ENCODE data around the gene TNKS2.
"Not testable (repeated sequence)": the region's sequence is repeated elsewhere in the genome, so short reads cannot be mapped to it uniquely, and the experiment has no call there.

Gene TNKS2

GRCh38 chr10:91797874-91798648, at the start of gene TNKS2:
TNKS2 (plus strand) TSS chr10:91798426; CDS start chr10:91798691, 265 bp downstream.
- no peak for TF ChIP-seq Cebpa-rat (IDR thresholded peaks at IDR 0.05)

DNA sequence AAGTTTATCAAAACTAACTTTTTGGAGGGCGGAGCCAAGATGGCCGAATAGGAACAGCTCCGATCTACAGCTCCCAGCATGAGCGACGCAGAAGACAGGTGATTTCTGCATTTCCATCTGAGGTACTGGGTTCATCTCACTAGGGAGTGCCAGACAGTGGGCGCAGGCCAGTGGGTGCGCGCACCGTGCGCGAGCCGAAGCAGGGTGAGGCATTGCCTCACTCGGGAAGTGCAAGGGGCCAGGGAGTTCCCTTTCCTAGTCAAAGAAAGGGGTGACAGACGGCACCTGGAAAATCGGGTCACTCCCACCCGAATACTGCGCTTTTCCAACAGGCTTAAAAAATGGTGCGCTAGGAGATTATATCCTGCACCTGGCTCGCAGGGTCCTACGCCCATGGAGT, 48.6 kb upstream of the TNKS2 start:
- H3K4me2 ChIP-seq, H4K20me1 ChIP-seq, H3K9ac ChIP-seq, H3K27me3 ChIP-seq, H3K4me3 ChIP-seq, H3K4me1 ChIP-seq, H3K36me3 ChIP-seq, H3K27ac ChIP-seq: not testable (repeated sequence)
- 0 out of 22 replicates have a peak, but pooled peaks cover 0 to 14% (median 0%) of the 10 kb centered on the region in 11 experiments for H3K9me3 ChIP-seq (replicated peaks in 1 of 11)

More at GRCh38 chr10:91797874-91798648, at the start of gene TNKS2:
- Histone ChIP-seq H3K4me3 (peak within 1 kb of the TSS; percentile 80 to 98 (median 87)), H3K36me3 (peaks cover 19 to 32% (median 24%) of the 10 kb centered on the region in 11 experiments), H3K9ac (peak within 1 kb of the TSS; percentile 88 to 98 (median 94)), H4K20me1 (peaks cover 36 to 45% (median 38%) of the 10 kb centered on the region in 11 experiments), H3K27ac (peak within 1 kb of the TSS; percentile 85 to 95 (median 94)), H3K9me3 (replicated peaks in 1 of 11) (no peaks in the 10 kb centered on the region; a peak in 1 of 22 replicates), H3K4me1 (peaks cover 37 to 48% (median 38%) of the 10 kb centered on the region in 10 experiments), H3K27me3 (no peaks in the 10 kb centered on the region), H3K4me2 (peak within 1 kb of the TSS; percentile 82 to 94 (median 92))

GRCh38 chr10:91756286-91756685, 41.9 kb upstream of the TNKS2 start:
- TF ChIP-seq Cebpa-rat (IDR thresholded peaks at IDR 0.05): no peak
- peaks cover 2 to 19% (median 9%) of the 10 kb centered on the region in 10 experiments; a peak in 14 of 20 replicates for H3K4me1 ChIP-seq
- no peak overlapping the region for H3K27ac ChIP-seq
- H3K27me3 ChIP-seq: no peaks in the 10 kb centered on the region
- H3K4me2 ChIP-seq: no peak overlapping the region
- H4K20me1 ChIP-seq: no peaks in the 10 kb centered on the region
- H3K4me3 ChIP-seq: no peak overlapping the region
- H3K9ac ChIP-seq: no peak overlapping the region
- peaks cover 0 to 19% (median 16%) of the 10 kb centered on the region in 11 experiments; a peak in 12 of 22 replicates for H3K9me3 ChIP-seq (replicated peaks in 1 of 11)
- H3K36me3 ChIP-seq: peaks cover 0 to 6% (median 0%) of the 10 kb centered on the region in 11 experiments; a peak in 1 of 22 replicates

GRCh38 chr10:91758303-91759146, 39.7 kb upstream of the TNKS2 start:
- H3K27ac ChIP-seq: no peak overlapping the region
- H3K4me1 ChIP-seq: peaks cover 7 to 31% (median 20%) of the 10 kb centered on the region in 10 experiments; a peak in 17 of 20 replicates
- no peak overlapping the region for H3K9ac ChIP-seq
- H3K4me3 ChIP-seq: no peak overlapping the region
- no peaks in the 10 kb centered on the region for H4K20me1 ChIP-seq
- no peak for TF ChIP-seq Cebpa-rat (IDR thresholded peaks at IDR 0.05)
- H3K4me2 ChIP-seq: no peak overlapping the region
- no peaks in the 10 kb centered on the region for H3K27me3 ChIP-seq
- H3K36me3 ChIP-seq: peaks cover 0 to 6% (median 0%) of the 10 kb centered on the region in 11 experiments; a peak in 1 of 22 replicates
- H3K9me3 ChIP-seq (replicated peaks in 1 of 11): peaks cover 5 to 37% (median 28%) of the 10 kb centered on the region in 11 experiments; a peak in 17 of 22 replicates

DNA sequence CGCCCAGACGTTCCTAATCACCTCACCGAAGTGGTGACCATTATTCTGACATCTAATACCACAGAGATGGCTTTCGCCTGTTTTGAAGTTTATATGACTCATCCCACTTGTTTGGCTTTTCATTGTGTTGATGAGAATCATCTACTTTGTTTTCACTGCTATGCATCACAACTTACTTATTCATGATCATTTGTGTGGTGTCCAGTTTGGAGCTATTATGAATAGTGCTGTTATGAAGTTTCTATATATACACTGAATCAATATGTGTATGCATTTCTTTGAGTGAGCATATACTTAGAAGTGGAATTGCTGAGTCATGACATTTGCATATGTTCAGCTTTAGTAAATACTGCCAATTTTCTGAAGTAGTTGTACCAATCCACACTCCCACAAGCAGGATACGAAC, 38.6 kb upstream of the TNKS2 start:
- H3K4me1 ChIP-seq: peaks cover 7 to 31% (median 20%) of the 10 kb centered on the region in 10 experiments; a peak in 17 of 20 replicates
- peaks cover 0 to 6% (median 0%) of the 10 kb centered on the region in 11 experiments; a peak in 1 of 22 replicates for H3K36me3 ChIP-seq
- no peaks in the 10 kb centered on the region for H3K27me3 ChIP-seq
- H3K9me3 ChIP-seq (replicated peaks in 1 of 11): peaks cover 5 to 48% (median 29%) of the 10 kb centered on the region in 11 experiments; a peak in 17 of 22 replicates
- H3K4me2 ChIP-seq: no peak overlapping the region
- TF ChIP-seq Cebpa-rat (IDR thresholded peaks at IDR 0.05): no peak
- no peaks in the 10 kb centered on the region for H4K20me1 ChIP-seq
- 0 out of 22 replicates have a peak overlapping the region, but pooled peaks of 1 of the 11 experiments have one; percentile 23 for H3K27ac ChIP-seq
- H3K9ac ChIP-seq: no peak overlapping the region
- H3K4me3 ChIP-seq: no peak overlapping the region

- peaks cover 0 to 6% (median 0%) of the 10 kb centered on the region in 11 experiments; a peak in 1 of 22 replicates for H3K36me3 ChIP-seq
- no peaks in the 10 kb centered on the region for H4K20me1 ChIP-seq
- H3K9me3 ChIP-seq (replicated peaks in 1 of 11): peaks cover 5 to 49% (median 29%) of the 10 kb centered on the region in 11 experiments; a peak in 17 of 22 replicates
- H3K9ac ChIP-seq: peak overlapping the region in 2 of 11 experiments; percentile 16 to 25; a peak in 1 of 22 replicates
- H3K4me2 ChIP-seq: peak overlapping the region; percentile 9 to 61 (median 47); a peak in 18 of 22 replicates
- peaks cover 7 to 26% (median 17%) of the 10 kb centered on the region in 10 experiments; a peak in 17 of 20 replicates for H3K4me1 ChIP-seq
- TF ChIP-seq Cebpa-rat (IDR thresholded peaks at IDR 0.05): no peak
- H3K4me3 ChIP-seq: peak overlapping the region in 1 of 10 experiments; percentile 29; a peak in 1 of 20 replicates
- peak overlapping the region in 10 of 11 experiments; percentile 30 to 67 (median 52); a peak in 17 of 22 replicates for H3K27ac ChIP-seq
- no peaks in the 10 kb centered on the region for H3K27me3 ChIP-seq
Measured at GRCh38 chr10:91761721-91762120, 36.5 kb upstream of the TNKS2 start.

GRCh38 chr10:91762878-91763277, 35.3 kb upstream of the TNKS2 start:
- Histone ChIP-seq H3K36me3 (peaks cover 0 to 6% (median 0%) of the 10 kb centered on the region in 11 experiments; a peak in 1 of 22 replicates), H3K9me3 (replicated peaks in 1 of 11) (peaks cover 5 to 49% (median 29%) of the 10 kb centered on the region in 11 experiments; a peak in 17 of 22 replicates), H3K4me3 (no peak overlapping the region), H3K4me1 (peaks cover 7 to 26% (median 17%) of the 10 kb centered on the region in 10 experiments; a peak in 17 of 20 replicates), H3K27ac (no peak overlapping the region), H4K20me1 (no peaks in the 10 kb centered on the region), H3K4me2 (peak overlapping the region in 2 of 11 experiments; percentile 36 to 51; a peak in 4 of 22 replicates), H3K27me3 (no peaks in the 10 kb centered on the region), H3K9ac (no peak overlapping the region)
- no peak for TF ChIP-seq Cebpa-rat (IDR thresholded peaks at IDR 0.05)

- Histone ChIP-seq H3K36me3 (no peaks in the 10 kb centered on the region), H3K4me3 (no peak overlapping the region), H3K9me3 (replicated peaks in 1 of 11) (peaks cover 5 to 29% (median 23%) of the 10 kb centered on the region in 11 experiments; a peak in 15 of 22 replicates), H3K4me1 (peaks cover 1 to 13% (median 7%) of the 10 kb centered on the region in 10 experiments; a peak in 16 of 20 replicates), H3K27ac (no peak overlapping the region), H3K9ac (no peak overlapping the region), H3K4me2 (no peak overlapping the region), H4K20me1 (no peaks in the 10 kb centered on the region), H3K27me3 (no peaks in the 10 kb centered on the region)
- peak in 5 of 11 experiments; percentile 25 to 65 (median 43); a peak in 4 of 22 replicates for TF ChIP-seq Cebpa-rat (IDR thresholded peaks at IDR 0.05)
Measured at GRCh38 chr10:91766676-91767075, 31.6 kb upstream of the TNKS2 start.
